Dedifferentiated amniotic fluid mesenchymal stem cell (primary cell): Measurements from ENCODE around the gene PCGF1.

Experiments
- DNase-seq: peaks from one replicate; pipeline ENCODE4 v3.0.0-alpha.2; 2016; ENCODE audit errors: extremely low spot score

PCGF1 gene

DNA sequence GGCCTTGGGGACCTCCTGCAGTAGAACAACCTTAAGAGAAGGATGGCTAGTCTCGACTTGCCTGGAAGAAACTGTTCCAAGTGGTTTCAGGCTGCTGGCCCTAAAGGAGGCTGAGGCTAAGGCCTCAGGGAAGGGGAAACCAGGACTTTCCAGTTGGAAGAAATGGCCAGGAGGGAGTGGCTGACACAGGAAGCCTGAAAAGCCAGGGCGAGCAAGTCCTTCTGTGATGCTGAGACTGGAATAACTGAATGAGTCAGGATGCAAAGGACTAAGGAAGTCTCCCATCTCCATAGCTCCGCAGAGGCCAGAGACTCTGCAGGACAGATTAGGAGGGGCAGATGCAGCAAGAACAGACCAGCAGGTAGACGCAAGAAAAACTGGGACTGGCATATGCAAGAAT is 29.6 kb upstream of the PCGF1 start:
- DNase-seq = no peak

DNA sequence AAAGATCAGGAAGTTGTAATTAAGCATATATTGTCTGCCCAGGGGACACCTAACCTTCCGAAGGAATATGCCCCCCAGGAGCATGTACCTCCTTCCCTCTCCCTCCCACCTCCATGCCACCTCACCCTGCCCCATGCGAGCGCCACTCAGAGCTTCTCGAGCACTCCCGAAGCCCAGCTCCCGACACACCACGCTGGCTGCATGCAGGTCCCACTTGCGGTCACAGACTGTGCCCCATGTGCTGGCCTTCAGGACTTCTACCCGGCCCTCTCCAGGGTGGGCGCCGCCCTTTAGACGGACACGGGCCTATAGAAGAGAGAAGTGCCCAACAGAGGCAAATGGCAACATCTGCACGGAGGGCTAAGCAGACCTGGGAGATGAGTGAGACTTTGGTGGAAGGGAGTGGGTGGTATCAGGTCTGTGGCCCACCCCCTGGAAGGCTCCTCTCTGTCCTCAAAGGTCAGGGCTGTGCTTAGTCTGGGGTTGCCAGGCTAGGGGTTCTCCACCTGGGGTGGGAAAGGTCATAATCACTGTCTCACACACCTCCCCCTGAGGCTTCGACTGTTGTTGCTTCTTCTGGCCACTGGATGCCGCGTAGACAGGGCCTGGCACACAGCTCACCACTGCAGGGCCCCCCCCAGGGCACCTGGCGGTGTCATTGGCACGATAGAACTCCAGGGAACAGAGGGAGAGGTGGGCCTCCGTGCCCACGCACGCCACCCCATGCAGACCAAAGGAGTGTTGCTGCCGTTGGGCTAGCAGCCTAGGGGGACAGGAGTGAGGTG is 28.9 kb upstream of the PCGF1 start:
- no peak for DNase-seq

DNA sequence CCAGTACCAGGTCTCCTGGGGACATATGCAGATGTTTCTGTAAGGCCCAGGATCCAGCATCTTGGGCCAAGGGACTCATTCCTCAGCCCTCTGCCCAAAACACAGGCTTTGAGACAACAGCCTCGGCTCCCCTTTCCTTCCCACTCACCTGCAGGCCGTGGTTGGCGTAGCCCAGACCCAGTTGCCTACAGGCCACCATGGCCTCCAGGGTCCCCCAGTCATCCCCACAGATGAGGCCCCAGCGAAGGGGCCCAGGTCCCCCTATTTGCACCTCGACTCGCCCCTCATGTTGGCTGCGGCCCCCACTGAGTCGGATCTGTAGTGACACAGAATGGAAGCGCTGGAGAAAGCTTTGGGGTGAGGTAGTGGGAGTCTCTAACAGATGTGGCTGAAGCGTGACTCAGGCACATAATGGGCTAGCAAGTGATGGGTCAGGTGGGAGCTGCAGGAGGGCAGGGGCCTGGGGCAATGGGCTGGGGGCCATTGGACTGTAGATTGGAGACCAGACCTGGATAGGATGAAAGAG is 28.0 kb upstream of the PCGF1 start:
- no peak for DNase-seq

DNA sequence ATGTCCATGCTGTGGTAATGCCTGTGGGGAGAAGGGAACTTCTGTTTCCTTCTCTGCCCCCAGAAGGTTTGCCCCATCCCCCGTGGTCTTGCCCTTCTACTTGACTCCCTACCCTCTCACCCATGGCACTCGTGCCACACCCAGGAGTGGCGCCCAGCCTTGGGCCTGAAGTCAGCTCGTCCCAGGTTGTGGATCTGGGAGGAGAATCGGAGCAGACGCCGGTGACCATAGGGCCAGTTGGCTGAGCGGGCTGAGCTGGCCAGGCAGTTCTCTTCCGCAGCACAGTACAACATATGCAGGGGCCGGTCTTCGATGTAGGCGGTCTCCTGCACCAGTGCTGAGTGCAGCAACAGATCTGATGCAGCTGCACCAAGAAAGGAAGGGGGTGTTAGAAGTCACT is 26.9 kb upstream of the PCGF1 start:
- no peak for DNase-seq

DNA sequence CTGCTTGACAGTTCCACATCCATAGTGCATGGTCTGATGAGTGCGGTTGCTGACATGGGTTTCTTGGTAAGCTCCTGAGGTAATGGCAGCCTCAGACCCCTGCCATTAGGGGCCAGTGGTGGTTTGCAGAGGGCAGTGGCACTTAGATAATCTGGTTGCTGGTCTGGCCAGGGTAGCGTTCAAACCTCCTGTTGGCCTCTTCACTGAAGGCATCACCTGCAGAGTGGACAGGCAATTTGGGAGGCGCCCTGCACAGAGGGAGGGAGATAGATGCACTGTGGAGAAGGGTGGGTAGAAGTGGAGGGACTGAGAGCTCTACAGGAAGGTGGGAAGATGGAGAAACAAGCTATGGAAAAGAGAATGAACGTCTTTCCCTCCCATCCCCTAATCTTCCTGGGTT is 26.0 kb upstream of the PCGF1 start:
- no peak for DNase-seq

DNA sequence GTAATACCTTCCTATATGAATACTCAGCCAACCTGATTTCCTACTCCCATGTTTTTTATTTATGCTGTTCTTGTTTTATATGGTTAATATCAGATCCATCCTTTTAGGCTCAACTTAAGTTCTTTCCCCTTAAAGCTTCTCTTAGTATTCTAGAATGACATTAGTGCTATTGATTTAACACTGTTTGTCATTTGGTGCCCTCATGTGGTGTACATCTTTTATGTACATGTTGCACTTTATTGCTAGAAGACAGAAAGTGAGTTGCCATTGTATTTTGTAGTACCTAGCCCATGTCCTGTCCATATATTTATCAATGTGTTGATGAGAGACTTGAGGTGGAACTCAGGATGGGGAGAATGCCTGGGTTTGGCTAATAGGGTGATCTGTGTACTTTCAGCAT is 24.7 kb upstream of the PCGF1 start:
- DNase-seq = no peak

DNA sequence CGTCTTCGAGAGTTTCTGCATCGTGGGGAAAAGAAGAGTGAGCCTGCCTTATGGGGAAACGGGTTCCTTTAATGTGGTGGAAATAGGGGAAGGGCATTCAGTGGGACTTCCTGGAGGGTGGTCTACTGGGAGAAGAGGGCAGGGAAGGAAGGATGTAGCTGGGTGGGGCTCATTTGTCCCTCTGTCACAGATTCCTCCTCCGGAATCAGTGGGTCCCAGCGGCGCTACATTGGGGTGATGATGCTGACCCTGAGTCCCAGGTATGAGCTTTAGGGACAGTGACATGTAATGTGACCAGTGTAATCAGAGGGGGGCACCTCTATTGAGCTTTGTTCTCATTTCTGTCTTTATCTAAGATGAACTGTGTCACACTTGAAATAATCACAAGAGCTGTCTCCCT is 24.2 kb upstream of the PCGF1 start:
- no peak for DNase-seq

DNA sequence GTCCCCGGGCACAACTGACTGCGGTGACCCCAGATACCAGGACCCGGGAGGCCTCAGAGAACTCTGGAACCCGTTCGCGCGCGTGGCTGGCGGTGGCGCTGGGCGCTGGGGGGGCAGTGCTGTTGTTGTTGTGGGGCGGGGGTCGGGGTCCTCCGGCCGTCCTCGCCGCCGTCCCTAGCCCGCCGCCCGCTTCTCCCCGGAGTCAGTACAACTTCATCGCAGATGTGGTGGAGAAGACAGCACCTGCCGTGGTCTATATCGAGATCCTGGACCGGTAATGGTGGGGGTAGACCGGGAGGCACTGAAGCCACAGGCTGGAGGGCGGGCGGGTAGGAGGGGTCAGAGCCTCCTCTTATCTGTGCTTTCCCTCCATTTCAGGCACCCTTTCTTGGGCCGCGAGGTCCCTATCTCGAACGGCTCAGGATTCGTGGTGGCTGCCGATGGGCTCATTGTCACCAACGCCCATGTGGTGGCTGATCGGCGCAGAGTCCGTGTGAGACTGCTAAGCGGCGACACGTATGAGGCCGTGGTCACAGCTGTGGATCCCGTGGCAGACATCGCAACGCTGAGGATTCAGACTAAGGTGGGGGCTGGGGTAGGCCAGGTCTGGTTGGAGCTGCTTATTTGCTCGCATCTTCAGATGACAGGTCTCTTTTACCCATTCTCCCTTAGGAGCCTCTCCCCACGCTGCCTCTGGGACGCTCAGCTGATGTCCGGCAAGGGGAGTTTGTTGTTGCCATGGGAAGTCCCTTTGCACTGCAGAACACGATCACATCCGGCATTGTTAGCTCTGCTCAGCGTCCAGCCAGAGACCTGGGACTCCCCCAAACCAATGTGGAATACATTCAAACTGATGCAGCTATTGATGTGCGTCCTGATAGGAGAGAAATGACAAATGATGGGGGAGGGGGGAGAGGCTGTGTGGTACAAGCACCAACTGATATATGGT is 23.0 kb upstream of the PCGF1 start:
- DNase-seq = no peak

DNA sequence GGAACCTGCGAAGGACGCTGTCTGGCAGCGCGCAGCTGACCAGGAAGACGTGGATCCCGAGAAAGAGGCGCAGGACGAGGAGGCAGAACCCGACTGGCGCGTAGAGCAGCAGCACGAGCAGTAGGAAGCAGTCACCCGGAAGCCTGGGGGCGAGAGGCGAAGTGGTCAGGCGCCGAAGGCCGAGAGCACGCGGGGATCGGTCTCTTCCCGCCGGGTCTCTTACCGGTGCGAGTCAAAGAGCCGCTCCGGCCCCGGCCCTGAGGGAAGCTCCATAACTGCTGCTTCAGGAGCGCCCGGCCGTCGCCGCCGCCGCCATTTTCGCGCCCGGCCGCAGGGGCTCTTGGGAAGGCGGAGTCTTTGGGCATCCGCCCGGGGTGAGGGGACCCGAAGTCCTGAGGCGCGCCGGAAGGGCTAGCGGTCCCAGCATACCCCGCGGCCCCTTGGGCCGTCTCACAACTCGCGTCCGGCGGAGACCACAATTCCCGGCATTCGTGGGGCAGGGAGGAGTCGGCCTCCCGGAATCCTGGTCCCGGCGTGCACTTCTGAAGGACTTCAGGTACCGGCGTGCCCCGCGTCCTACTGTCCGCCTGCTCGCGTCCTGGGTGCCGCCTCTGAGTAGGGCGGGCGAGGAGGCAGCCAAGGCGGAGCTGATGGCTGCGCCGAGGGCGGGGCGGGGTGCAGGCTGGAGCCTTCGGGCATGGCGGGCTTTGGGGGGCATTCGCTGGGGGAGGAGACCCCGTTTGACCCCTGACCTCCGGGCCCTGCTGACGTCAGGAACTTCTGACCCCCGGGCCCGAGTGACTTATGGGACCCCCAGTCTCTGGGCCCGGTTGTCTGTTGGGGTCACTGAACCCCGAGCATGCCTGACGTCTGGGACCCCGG is 22.1 kb upstream of the PCGF1 start, which contains the start of the genes AUP1 and HTRA2:
TSS of gene AUP1 (minus strand) at position 350 of the 882 bp plus-strand sequence. CDS start at position 273, 77 bp downstream.
TSS of gene HTRA2 (plus strand) at position 577 of the 882 bp plus-strand sequence. CDS start at position 651, 74 bp downstream.
- peak; percentile 99 for DNase-seq

DNA sequence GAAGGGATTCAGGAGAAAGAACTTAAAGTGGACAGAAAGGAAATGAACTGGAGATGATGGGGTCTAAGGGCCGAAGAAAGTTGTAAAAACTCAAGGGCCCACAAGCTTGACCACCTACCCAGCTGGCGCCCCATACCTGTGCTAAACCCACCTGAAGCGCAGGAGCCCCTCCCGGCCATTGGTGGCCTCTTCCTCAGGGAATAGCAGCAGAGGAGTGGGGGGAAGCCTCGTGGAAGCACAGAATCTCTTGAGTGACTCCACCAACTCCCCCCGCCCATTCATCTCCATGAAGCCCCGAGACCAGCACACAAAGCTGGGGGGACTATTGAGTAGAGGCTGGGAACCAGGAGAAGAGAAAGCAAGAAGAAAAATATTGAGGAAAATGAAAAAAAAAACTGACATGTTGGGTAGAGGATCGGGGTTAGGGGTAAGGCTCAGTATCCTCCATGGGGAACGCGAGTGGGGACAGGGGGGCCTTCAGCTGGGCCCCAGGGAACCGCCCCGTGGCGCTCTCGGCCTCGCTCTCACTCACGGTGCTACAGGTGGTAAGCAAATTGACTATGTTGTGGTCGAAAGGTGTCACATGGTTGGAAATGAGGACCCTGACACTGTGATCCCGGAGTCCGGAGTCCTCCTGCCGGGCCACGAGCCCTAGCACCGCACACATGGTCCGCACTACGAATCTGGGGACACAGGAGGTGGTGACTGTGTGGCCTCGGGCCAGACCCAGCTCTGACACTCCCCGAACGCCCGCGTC is 21.3 kb upstream of the PCGF1 start:
- DNase-seq = no peak

DNA sequence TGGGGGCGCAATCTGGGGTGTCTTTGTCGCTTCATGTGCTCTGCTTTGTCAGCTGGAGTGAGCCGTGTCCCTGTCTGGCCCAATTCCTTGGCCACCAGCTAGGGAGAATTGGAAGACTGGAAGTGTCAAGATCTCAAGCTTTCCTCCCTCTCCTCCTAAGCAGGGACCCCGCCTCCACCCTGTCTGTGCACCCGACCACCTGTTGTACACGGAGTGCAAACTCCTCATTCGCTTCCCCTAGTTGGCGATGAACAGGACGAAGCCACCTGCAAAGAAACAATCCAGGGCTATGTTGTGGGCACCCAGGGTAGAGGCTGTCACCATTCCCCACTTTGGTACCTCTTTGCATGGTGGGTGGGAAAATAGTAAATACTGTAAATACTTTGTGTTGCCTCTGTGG is 20.2 kb upstream of the PCGF1 start:
- no peak for DNase-seq

DNA sequence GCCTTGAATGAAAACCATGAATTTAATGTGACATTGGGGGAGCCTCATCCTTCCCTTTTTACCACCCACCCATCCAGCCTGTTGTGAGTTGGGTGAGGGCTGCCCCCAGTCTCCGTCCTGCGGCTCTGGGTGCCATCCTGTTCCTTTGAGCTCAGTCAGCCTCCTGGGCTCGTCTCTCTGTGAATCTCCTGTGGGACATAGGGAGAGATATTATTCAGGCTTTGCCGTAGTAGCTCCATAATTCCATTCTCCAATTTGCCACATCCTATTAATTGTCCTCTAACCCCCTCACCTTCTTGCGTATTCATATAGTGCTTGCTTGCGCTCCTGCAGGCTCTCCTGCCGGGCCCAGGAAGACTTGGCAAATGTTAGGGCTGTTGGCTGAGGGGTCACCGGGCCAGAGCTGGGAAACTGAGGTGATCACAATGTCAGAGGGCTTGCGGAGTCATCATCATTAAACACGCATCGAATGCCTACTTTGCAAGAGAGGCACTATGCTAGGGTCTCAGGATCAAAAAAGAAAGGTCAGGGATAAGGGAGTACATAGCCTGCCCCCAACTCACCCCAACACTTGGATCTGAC is 19.2 kb upstream of the PCGF1 start:
- no peak for DNase-seq

DNA sequence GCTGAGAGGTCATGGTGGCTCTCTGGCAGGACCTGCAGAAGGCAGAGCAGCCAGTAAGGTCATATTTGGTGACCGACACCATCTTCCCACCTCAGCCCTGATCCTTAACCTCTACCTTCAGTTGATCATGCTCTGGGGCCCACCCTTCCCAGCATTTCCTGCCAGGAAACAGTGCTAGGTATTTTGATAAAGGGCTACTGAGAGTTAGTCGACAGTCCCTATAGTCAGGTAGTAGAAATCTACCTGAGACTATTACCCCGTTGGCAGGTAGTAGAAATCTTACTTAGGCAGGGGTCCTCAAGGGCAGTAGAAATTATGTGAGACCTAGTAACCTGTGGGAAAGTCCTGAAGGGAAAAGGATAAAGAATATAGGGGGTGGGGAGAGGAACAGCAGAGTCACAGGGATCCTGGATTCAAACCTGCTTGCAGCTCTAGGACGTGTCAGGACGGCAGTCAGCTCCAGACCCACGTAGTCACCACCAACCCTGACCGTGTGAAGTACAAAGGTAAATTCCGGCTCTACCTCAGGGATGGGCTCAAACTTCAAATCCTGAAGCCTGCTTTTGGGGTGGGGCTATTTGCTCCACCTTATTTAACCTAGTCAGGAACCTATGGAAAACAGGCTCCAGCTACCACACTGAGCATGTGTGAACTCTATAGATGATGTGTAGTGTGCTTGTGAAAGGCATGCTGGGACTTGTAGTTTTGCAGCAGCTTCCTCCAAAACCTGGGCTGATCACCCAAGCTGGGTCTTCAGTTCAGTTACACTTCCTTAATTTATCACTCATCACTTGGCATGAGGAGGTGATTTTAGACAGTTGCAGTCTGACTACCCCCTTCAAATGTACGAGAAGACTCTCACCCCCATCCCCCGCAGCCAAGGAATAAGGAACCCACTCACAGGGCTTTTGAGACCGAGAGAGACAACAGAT is 18.5 kb upstream of the PCGF1 start, which contains the start of gene DQX1:
TSS of gene DQX1 (minus strand) at position 515 of the 932 bp plus-strand sequence. CDS start at position 13, 502 bp downstream.
- no peak for DNase-seq

DNA sequence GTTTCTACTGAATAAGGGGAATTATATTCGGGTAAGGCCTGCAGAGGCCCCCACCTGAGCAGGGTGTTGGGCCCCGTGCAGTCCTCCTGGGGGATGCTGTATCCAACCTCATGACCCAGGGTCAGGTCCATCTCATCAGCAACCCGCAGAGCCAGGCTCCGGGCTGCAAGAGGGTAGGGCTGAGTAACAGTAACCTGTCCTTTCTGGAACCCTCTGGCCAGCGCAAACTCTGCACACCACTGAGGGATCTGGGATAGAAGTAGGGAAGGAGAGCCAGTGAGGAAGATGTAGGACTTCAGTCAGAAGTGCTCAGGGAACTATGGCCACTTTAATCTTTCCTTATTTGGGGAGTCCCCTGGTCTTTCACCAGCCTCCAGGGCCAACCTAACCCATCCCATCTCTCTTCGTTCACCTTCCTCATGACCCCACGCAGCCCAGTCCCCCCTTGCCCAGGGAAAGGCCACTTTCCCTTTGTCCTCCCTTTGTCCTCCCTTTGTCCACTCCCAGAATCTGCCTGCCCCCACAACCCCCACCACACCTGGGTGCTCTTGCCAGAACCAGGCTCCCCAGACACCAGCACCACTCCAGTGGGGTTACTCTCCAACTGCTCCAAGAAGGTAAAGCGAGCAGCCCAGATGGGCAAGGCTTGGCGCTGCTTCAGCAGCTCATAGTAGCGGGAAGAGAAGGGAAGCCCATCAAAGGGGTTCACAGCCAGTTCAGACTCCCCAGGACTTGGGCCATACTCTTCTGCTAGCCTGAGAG is 17.6 kb upstream of the PCGF1 start:
- DNase-seq = no peak

DNA sequence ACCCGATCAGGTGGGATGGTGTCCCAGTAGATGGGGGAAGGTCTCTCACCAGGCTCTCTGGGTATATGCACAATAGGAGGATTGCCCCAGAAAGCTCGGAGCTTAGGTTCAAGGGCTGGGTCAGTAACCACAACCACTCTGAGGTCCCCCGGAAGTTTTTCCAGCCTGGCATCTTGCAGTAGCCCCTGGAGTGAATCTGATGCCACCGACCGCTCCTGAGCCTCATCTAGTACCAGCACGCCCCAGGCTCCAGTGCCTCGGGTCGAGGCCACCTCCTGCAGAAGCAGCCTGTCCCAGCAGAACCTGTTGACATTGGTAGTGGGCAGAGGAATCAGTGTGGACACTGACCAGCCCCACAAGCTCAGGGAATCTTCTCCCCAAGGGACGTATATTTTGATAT is 16.5 kb upstream of the PCGF1 start:
- DNase-seq = no peak

DNA sequence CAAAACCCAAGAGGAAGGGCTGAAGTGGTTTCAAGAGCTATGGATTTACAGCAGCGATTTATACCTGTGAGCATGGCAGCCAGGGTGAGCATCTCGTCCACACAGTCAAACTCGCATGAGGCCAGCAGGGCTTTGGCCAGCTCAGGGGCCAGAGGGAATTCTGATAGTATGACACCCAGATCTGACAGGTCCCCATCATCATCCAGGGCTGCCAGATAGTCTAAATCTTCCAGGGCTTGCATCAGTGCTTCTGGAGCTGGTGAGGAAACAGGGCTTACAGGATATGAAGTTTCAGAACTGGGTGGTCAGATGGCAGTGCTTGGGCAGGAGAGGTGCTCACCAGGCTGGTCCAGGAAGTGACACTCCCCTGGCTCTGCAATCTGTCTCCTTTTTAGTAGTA is 15.0 kb upstream of the PCGF1 start:
- DNase-seq = no peak

DNA sequence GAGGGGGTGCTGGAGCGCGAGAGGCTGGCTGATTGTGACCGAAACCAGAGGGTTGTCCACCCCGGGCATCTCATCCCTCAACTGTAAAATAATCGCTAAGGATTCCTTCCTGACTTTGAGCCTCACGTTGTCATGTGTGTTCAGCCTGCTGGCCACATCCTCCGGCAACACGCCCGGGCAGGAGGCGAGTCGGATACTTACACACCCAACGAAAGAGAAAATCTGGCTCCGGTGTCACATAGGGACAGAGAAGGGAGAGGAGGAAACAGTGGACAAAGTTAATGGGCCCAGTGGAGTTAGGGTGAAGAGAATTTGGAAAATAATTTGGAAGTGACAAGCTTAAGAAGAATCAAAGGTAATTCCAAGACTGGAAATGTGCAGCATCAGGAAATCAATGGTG is 9.2 kb upstream of the PCGF1 start:
- no peak for DNase-seq

DNA sequence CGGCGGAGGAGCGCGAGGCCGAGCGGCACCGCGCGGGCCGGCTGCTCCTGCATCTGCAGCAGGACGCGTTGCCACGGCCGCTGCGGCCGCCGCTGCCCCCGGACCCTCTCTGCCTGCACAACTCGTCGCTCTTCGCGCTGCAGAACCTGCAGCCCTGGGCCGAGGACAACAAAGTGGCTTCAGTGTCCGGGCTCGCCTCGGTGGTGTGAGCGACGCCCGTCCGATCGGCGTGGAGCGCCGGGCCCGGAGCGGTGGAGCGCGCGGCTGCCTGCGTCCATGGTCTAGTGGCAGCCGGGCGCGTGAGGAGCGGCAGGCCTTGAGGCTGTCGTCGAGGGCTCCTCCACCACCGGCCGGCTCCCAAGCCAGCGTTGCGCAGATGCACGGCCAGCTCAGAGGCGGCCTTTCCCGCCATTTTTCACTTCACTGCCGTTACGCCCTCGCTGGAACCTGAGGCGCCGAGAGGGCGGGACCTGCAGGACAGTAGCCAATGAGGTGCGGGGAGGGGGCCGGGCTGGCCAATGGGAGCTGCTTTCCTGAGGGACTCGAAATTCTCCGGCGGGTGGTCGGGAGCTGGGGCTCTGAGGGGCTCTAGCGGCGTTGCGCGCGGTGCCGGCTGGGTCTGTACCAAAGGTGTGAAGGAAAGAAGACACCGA is 8.6 kb upstream of the PCGF1 start:
- DNase-seq = no peak
